PC-9 (cell line): ENCODE data around the gene RFTN2. TPM values are rescaled to one million over a fixed set of nuclear protein-coding genes. Genes with fewer than 3 reads are reported as not detected.

Experiments
- BruUV-seq: library from RNA; stranded (reverse); fragments of 400-500 nt; replicated peaks from 2 replicates; lab custom pipeline; 2021; lab: Mats Ljungman, UMichigan
- CTCF ChIA-PET: fragments of 300-600 bp; sonication (Branson Sonifier 250); formaldehyde crosslinking; loops from one replicate; lab custom pipeline; 2022; ENCODE audit warnings: antibody characterized with exemption; lab: Charles Lee
- POLR2A ChIA-PET: fragments of 300-600 bp; sonication (Branson Sonifier 250); formaldehyde crosslinking; loops from one replicate; lab custom pipeline; 2022; ENCODE audit warnings: antibody characterized with exemption; ENCODE audit not compliant: unreplicated experiment; lab: Charles Lee
- DNase-seq, 2 experiments: peaks; one replicate each; pipeline versions ENCODE4 v3.0.0 to v3.0.0-alpha.2; 2015 to 2022; ENCODE audit warnings: mixed read lengths in 1 of 2
- H2AFZ ChIP-seq: fragments of 200-600 bp; sonication (generic); 2 replicates; pipeline ENCODE4 v1.8.1; 2017; ENCODE audit warnings: antibody characterized with exemption
- H3F3A ChIP-seq: fragments of 200-600 bp; sonication (generic); 2 replicates; pipeline ENCODE4 v1.8.1; 2017; ENCODE audit warnings: antibody characterized with exemption, mild to moderate bottlenecking, low read depth; ENCODE audit not compliant: insufficient read depth
- H3K27ac ChIP-seq: fragments of 200-600 bp; sonication (generic); 2 replicates; pipeline ENCODE4 v1.6.1; 2016; ENCODE audit warnings: mixed run types
- H3K27me3 ChIP-seq: fragments of 200-600 bp; sonication (generic); 2 replicates; pipeline ENCODE4 v1.6.1; 2016; ENCODE audit warnings: low read depth, mixed run types; ENCODE audit not compliant: insufficient read depth
- H3K36me3 ChIP-seq: fragments of 200-600 bp; sonication (generic); 2 replicates; pipeline ENCODE4 v1.6.1; 2016; ENCODE audit warnings: low read depth, mixed run types
- H3K4me1 ChIP-seq: fragments of 200-600 bp; sonication (generic); replicated peaks from 2 replicates; pipeline ENCODE4 v1.6.1; 2016; ENCODE audit warnings: mixed run types; ENCODE audit not compliant: insufficient read depth
- H3K4me2 ChIP-seq: fragments of 200-600 bp; sonication (generic); 2 replicates; pipeline ENCODE4 v1.6.1; 2017; ENCODE audit warnings: mixed run types
- H3K4me3 ChIP-seq: fragments of 200-600 bp; sonication (generic); 2 replicates; pipeline ENCODE4 v1.6.1; 2016; ENCODE audit warnings: mixed run types
- H3K79me2 ChIP-seq: fragments of 200-600 bp; sonication (generic); 2 replicates; pipeline ENCODE4 v1.6.1; 2017; ENCODE audit warnings: low read depth, mixed run types
- H3K9me2 ChIP-seq: fragments of 200-600 bp; sonication (generic); 2 replicates; pipeline ENCODE4 v1.8.1; 2017; ENCODE audit warnings: mild to moderate bottlenecking; ENCODE audit not compliant: insufficient read depth
- H3K9me3 ChIP-seq: fragments of 200-600 bp; sonication (generic); 2 replicates; pipeline ENCODE4 v1.8.1; 2016; ENCODE audit warnings: low read depth; ENCODE audit not compliant: insufficient read depth
- H4K20me1 ChIP-seq: fragments of 200-600 bp; sonication (generic); 2 replicates; pipeline ENCODE4 v1.8.1; 2017; ENCODE audit not compliant: insufficient read depth
- CTCF ChIP-seq: fragments of 200-600 bp; sonication (generic); conservative IDR thresholded peaks from 2 replicates; pipeline ENCODE4 v1.6.1; 2017; ENCODE audit warnings: mixed run types, antibody characterized with exemption, mild to moderate bottlenecking, moderate library complexity
- EZH2 ChIP-seq: fragments of 200-600 bp; sonication (generic); IDR thresholded peaks from 2 replicates; pipeline ENCODE4 v1.8.0; 2017; ENCODE audit warnings: antibody characterized with exemption, low read depth
- intact Hi-C: fragments of 100-400 bp; cut with micrococcal nuclease; formaldehyde crosslinking; loops from one replicate; pipeline ENCODE4 v1.10.0; 2022; ENCODE audit not compliant: unreplicated experiment
- total RNA-seq: library from RNA; stranded (reverse); gene quantifications from 2 replicates; pipeline ENCODE4 v1.2.3, GENCODE V29; 2021

RFTN2 gene
- total RNA-seq, 1 experiment from 2014 or later = not detected

- no peaks in the 10 kb centered on the region for H3F3A ChIP-seq
- ChIA-PET CTCF (no interaction called here), POLR2A (no interaction called here)
- no TSS peak for BruUV-seq
- intact Hi-C loops = no loop called here
- no peak overlapping the region for H2AFZ ChIP-seq
- H3K4me2 ChIP-seq = no peak overlapping the region
- TF ChIP-seq EZH2 (no peak), CTCF (no peak)
- no peaks in the 10 kb centered on the region for H4K20me1 ChIP-seq
- DNase-seq = no peak
- no peaks in the 10 kb centered on the region for H3K27me3 ChIP-seq
- H3K27ac ChIP-seq = no peak overlapping the region
- no peak overlapping the region for H3K4me3 ChIP-seq
- no peaks in the 10 kb centered on the region for H3K36me3 ChIP-seq
- H3K9me3 ChIP-seq = no peaks in the 10 kb centered on the region
- no peaks in the 10 kb centered on the region for H3K4me1 ChIP-seq
- no peaks in the 10 kb centered on the region for H3K9me2 ChIP-seq
- no peaks in the 10 kb centered on the region for H3K79me2 ChIP-seq
These were observed 101.8 kb downstream of the RFTN2 start for GRCh38 chr2:197573608-197574007.

- CTCF ChIA-PET = no interaction called here
- POLR2A ChIA-PET = no interaction called here
- Histone ChIP-seq H3K27me3 (no peaks in the 10 kb centered on the region), H3K9me2 (no peaks in the 10 kb centered on the region), H4K20me1 (no peaks in the 10 kb centered on the region), H3K4me1 (no peaks in the 10 kb centered on the region), H3K4me3 (no peak overlapping the region), H3K27ac (no peak overlapping the region), H2AFZ (no peak overlapping the region), H3K4me2 (no peak overlapping the region), H3K9me3 (no peaks in the 10 kb centered on the region), H3K36me3 (no peaks in the 10 kb centered on the region), H3K79me2 (no peaks in the 10 kb centered on the region), H3F3A (no peaks in the 10 kb centered on the region)
- TF ChIP-seq CTCF (no peak), EZH2 (no peak)
- no TSS peak for BruUV-seq
- intact Hi-C loops = no loop called here
- no peak for DNase-seq
These were observed 103.6 kb downstream of the RFTN2 start for GRCh38 chr2:197571627-197572271.

- H4K20me1 ChIP-seq = no peaks in the 10 kb centered on the region
- BruUV-seq = no TSS peak
- 0 out of 2 replicates have a peak, but pooled peaks cover 5% of the 10 kb centered on the region for H3K36me3 ChIP-seq
- H3K79me2 ChIP-seq = no peaks in the 10 kb centered on the region
- peaks cover 5% of the 10 kb centered on the region; the same call in 1 of the 2 replicates for H3F3A ChIP-seq
- H3K9me2 ChIP-seq = no peaks in the 10 kb centered on the region
- no peaks in the 10 kb centered on the region for H3K9me3 ChIP-seq
- H3K27me3 ChIP-seq = no peaks in the 10 kb centered on the region
- intact Hi-C loops = no loop called here
- no peaks in the 10 kb centered on the region for H3K4me1 ChIP-seq
- CTCF ChIA-PET = no interaction called here
- H3K4me3 ChIP-seq = no peak overlapping the region
- no peak for DNase-seq
- POLR2A ChIA-PET = no interaction called here
- no peak overlapping the region for H3K27ac ChIP-seq
- TF ChIP-seq EZH2 = no peak
- TF ChIP-seq CTCF = no peak
- H2AFZ ChIP-seq = no peak overlapping the region
- no peak overlapping the region for H3K4me2 ChIP-seq
These were observed 115.2 kb downstream of the RFTN2 start for GRCh38 chr2:197560146-197560665.
